Measurements from ENCODE around the gene CCDC149.

The CCDC149 gene

GRCh38 chr4:24772061-24772705 is 140.7 kb downstream of the CCDC149 start:
- no peak for DNase-seq

- no peak for DNase-seq
Observed at GRCh38 chr4:24771241-24771640, 141.6 kb downstream of the CCDC149 start.

GRCh38 chr4:24770667-24771066 is 142.2 kb downstream of the CCDC149 start:
- DNase-seq, result no peak

GRCh38 chr4:24770032-24770584 is 142.7 kb downstream of the CCDC149 start:
- peak; percentile 43 to 75 for DNase-seq

GRCh38 chr4:24769571-24769970 is 143.3 kb downstream of the CCDC149 start:
- no peak for DNase-seq

- DNase-seq, result no peak
Observed at GRCh38 chr4:24768604-24769003, 144.2 kb downstream of the CCDC149 start.

GRCh38 chr4:24768006-24768405 is 144.8 kb downstream of the CCDC149 start:
- DNase-seq, result no peak

GRCh38 chr4:24765376-24765988 is 147.4 kb downstream of the CCDC149 start:
- DNase-seq, result no peak

- DNase-seq, result peak; percentile 31 to 60
Observed at GRCh38 chr4:24764345-24764744, 148.5 kb downstream of the CCDC149 start.

- DNase-seq, result no peak
Observed at GRCh38 chr4:24763631-24764297, 149.1 kb downstream of the CCDC149 start.
